ENCODE results near the gene DUSP5.

DNA sequence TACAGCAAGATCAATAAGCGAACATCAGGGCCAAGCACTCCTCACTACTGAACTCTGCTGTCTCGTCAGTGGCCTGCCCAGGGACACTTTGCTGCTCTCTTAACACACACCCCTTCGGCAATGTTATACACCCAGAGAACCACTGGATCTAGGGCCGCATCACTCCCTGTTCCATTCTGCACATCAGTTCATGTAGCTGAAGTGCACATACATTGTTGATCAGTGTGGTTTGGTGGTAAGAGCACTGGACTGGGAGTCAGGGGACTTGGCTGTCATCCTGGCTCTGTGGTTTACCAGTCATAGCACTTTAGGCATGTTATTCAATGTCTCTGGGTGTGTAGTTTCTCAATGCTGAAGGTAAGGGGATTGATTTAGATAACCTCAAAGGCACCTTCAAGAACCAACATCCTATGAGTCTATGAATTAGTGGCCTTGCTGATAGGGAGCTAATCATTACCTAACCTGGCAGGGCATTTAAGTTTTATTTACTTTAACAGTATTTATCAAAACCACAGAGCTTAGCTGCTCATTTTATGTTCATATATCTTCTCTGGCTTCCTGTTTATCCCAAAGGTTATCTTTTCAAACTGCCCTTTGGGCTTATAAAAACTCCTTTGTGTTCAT is 24.8 kb downstream of the DUSP5 start:
- TF ChIP-seq POLR2A (IDR thresholded peaks at IDR 0.05) (no peak), POLR2AphosphoS5 (IDR thresholded peaks at IDR 0.05) (no peak)

Measured in upper lobe of left lung (tissue), 4 donors.